Duodenal mucosa (tissue), 2 donors: ENCODE data around the gene IRX2.

Source experiments
- H3K27ac ChIP-seq: one replicate; pipeline ENCODE4 v1.7.0; 2013; ENCODE audit warnings: low read depth, low read length
- H3K27me3 ChIP-seq, 2 donors: one replicate each; pipeline ENCODE4 v1.7.0; 2013; ENCODE audit warnings: low read length in 2 of 2, control low read depth in 1 of 2; ENCODE audit not compliant: insufficient read depth in 2 of 2, control insufficient read depth in 1 of 2
- H3K36me3 ChIP-seq, 2 donors: one replicate each; pipeline ENCODE4 v1.7.0; 2013; ENCODE audit warnings: low read length in 2 of 2, control low read depth in 1 of 2; ENCODE audit not compliant: insufficient read depth in 2 of 2, control insufficient read depth in 1 of 2
- H3K4me1 ChIP-seq, 2 donors: one replicate each; pipeline ENCODE4 v1.7.0; 2013; ENCODE audit warnings: low read length in 2 of 2, control low read depth in 1 of 2; ENCODE audit not compliant: insufficient read depth in 2 of 2, control insufficient read depth in 1 of 2
- H3K4me3 ChIP-seq, 2 donors: one replicate each; pipeline ENCODE4 v1.7.0; 2013; ENCODE audit warnings: low read length in 2 of 2, low read depth in 1 of 2
- H3K9ac ChIP-seq, 2 donors: one replicate each; pipeline ENCODE4 v1.7.0; 2013; ENCODE audit warnings: low read length in 2 of 2, low read depth in 1 of 2
- H3K9me3 ChIP-seq, 2 donors: one replicate each; pipeline ENCODE4 v1.7.0; 2013; ENCODE audit warnings: low read length in 2 of 2, control low read depth in 1 of 2; ENCODE audit not compliant: control insufficient read depth in 1 of 2

IRX2 gene

DNA sequence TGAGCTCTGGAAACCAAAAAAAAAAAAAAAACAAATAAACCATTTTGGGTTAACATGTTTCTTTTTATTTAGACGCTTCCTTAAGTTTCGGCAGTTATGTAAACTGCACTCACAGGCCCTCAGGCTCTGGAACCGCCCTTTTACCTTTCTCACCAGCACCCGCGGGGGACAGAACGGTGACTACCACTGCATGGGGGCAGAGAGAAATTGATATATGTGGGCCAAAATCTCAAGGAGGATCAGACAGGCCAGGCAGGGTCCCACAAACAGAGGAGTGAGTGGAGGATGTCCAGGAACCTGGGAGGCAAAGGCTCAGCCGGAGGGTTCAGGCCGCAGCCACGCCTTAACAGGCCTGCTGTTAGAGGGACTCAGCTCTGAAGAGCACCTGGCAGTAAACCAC lies 54.4 kb downstream of the IRX2 start:
- no peak overlapping the region for H3K27ac ChIP-seq
- no peaks in the 10 kb centered on the region for H3K9me3 ChIP-seq
- H3K36me3 ChIP-seq = no peaks in the 10 kb centered on the region
- no peak overlapping the region for H3K9ac ChIP-seq
- H3K4me3 ChIP-seq = no peak overlapping the region
- H3K27me3 ChIP-seq = no peaks in the 10 kb centered on the region
- no peaks in the 10 kb centered on the region for H3K4me1 ChIP-seq
